ENCODE results near the gene LZTS3.
"Not testable (repeated sequence)": the region's sequence is repeated elsewhere in the genome, so short reads cannot be mapped to it uniquely, and the experiment has no call there.

Gene LZTS3

GRCh38 chr20:3133155-3133554 is 40.2 kb downstream of the LZTS3 start:
- no peak for ATAC-seq

- no peak for ATAC-seq
Measured at GRCh38 chr20:3130051-3130600, 43.2 kb downstream of the LZTS3 start.

GRCh38 chr20:3129094-3129493 is 44.3 kb downstream of the LZTS3 start:
- ATAC-seq, result no peak

GRCh38 chr20:3128275-3128984 is 44.9 kb downstream of the LZTS3 start:
- ATAC-seq, result no peak

GRCh38 chr20:3126527-3126859 is 46.9 kb downstream of the LZTS3 start:
- no peak for ATAC-seq

GRCh38 chr20:3125776-3126526 is 47.4 kb downstream of the LZTS3 start:
- not testable (repeated sequence) for ATAC-seq

GRCh38 chr20:3124773-3125560 is 48.4 kb downstream of the LZTS3 start:
- ATAC-seq, result not testable (repeated sequence)

GRCh38 chr20:3124163-3124562 is 49.2 kb downstream of the LZTS3 start:
- not testable (repeated sequence) for ATAC-seq

- ATAC-seq, result no peak
Measured at GRCh38 chr20:3123542-3123941, 49.8 kb downstream of the LZTS3 start.

GRCh38 chr20:3121955-3122610 is 51.3 kb downstream of the LZTS3 start:
- no peak for ATAC-seq

- ATAC-seq, result peak in 1 of 2 donors; percentile 11
Measured at GRCh38 chr20:3121271-3121911, 52.0 kb downstream of the LZTS3 start.

- ATAC-seq, result no peak
Measured at GRCh38 chr20:3119044-3119443, 54.3 kb downstream of the LZTS3 start.

- ATAC-seq, result peak in 1 of 2 donors; percentile 44
Measured at GRCh38 chr20:3117839-3118379, 55.4 kb downstream of the LZTS3 start.

- ATAC-seq, result no peak
Measured at GRCh38 chr20:3116341-3116740, 57.0 kb downstream of the LZTS3 start.

GRCh38 chr20:3115190-3116107 is 57.9 kb downstream of the LZTS3 start:
- ATAC-seq, result no peak

All from activated CD4-positive, CD25-positive, alpha-beta regulatory T cell treated with anti-CD3 and anti-CD28 coated beads, Interleukin-2, amount 50 U/mL, for 24 hours (primary cell).